Hepatocyte (in vitro differentiated cells): ENCODE data around the gene SUGP2. TPM values are rescaled to one million over a fixed set of nuclear protein-coding genes. Genes with fewer than 3 reads are reported as not detected.

Experiments
- DNase-seq: peaks from one replicate; pipeline ENCODE4 v3.0.0-alpha.2; 2016; ENCODE audit warnings: low spot score
- H2AFZ ChIP-seq: fragments of 200-600 bp; sonication (generic); 2 replicates; pipeline ENCODE4 v1.6.0; 2016; ENCODE audit warnings: antibody characterized with exemption, mild to moderate bottlenecking
- H3K27ac ChIP-seq: fragments of 200-600 bp; sonication (generic); 2 replicates; pipeline ENCODE4 v1.5.1; 2016; ENCODE audit warnings: mild to moderate bottlenecking
- H3K27me3 ChIP-seq: fragments of 200-600 bp; sonication (generic); 2 replicates; pipeline ENCODE4 v1.6.1; 2016
- H3K36me3 ChIP-seq: fragments of 200-600 bp; sonication (generic); replicated peaks from 2 replicates; pipeline ENCODE4 v1.5.1; 2016; ENCODE audit warnings: low read depth; ENCODE audit not compliant: insufficient read depth
- H3K4me1 ChIP-seq: fragments of 200-600 bp; sonication (generic); 2 replicates; pipeline ENCODE4 v1.5.1; 2016; ENCODE audit warnings: mild to moderate bottlenecking, moderate library complexity; ENCODE audit not compliant: insufficient read depth
- H3K4me2 ChIP-seq: fragments of 200-600 bp; sonication (generic); 2 replicates; pipeline ENCODE4 v1.6.0; 2016
- H3K4me3 ChIP-seq: fragments of 200-600 bp; sonication (generic); 2 replicates; pipeline ENCODE4 v1.5.1; 2016; ENCODE audit warnings: mild to moderate bottlenecking
- H3K79me2 ChIP-seq: fragments of 200-600 bp; sonication (generic); 2 replicates; pipeline ENCODE4 v1.6.0; 2017; ENCODE audit warnings: mild to moderate bottlenecking
- H3K9me2 ChIP-seq: fragments of 200-600 bp; sonication (generic); replicated peaks from 2 replicates; pipeline ENCODE4 v1.6.0; 2017; ENCODE audit warnings: mild to moderate bottlenecking; ENCODE audit not compliant: insufficient read depth
- H3K9me3 ChIP-seq: fragments of 200-600 bp; sonication (generic); 2 replicates; pipeline ENCODE4 v1.5.1; 2016; ENCODE audit warnings: low read depth, mild to moderate bottlenecking
- H4K20me1 ChIP-seq: fragments of 200-600 bp; sonication (generic); 2 replicates; pipeline ENCODE4 v1.6.0; 2016; ENCODE audit warnings: mild to moderate bottlenecking; ENCODE audit not compliant: insufficient read depth, poor library complexity, severe bottlenecking
- EZH2 ChIP-seq: fragments of 200-600 bp; sonication (generic); IDR thresholded peaks from 2 replicates; pipeline ENCODE4 v1.6.1; 2016; ENCODE audit warnings: antibody characterized with exemption, mild to moderate bottlenecking, borderline replicate concordance
- EZH2phosphoT487 ChIP-seq: fragments of 200-600 bp; sonication (generic); IDR thresholded peaks from one replicate; pipeline ENCODE4 v1.6.1; 2018; ENCODE audit warnings: antibody characterized with exemption, mild to moderate bottlenecking, low read depth, moderate library complexity; ENCODE audit not compliant: unreplicated experiment, severe bottlenecking
- WGBS: methylation state at CpG from one replicate; pipeline ENCODE4 v1.1.6; 2016; ENCODE audit warnings: low lambda C conversion rate; ENCODE audit errors: missing lambda C conversion rate; 5-methylcytosine and 5-hydroxymethylcytosine counted together
- polyA plus RNA-seq: library from polyadenylated mRNA; unstranded; fragments of >200 nt; fragmentation: Nextera tagmentation; extraction: Ambion mirVana; gene quantifications from 2 replicates; pipeline ENCODE4 v1.2.1, GENCODE V29; 2016
- total RNA-seq: library from RNA; depleted of rRNA; stranded (reverse); fragments of >200 nt; gene quantifications from 2 replicates; pipeline ENCODE4 v1.2.3, GENCODE V29; 2014
- TF ChIP-seq, protein P1 (sequence below): fragments of 200-600 bp; sonication (generic); IDR thresholded peaks from 2 replicates; pipeline ENCODE4 v1.5.1; 2016; ENCODE audit warnings: antibody characterized with exemption, mild to moderate bottlenecking; ENCODE audit not compliant: poor library complexity

Gene SUGP2
- total and polyA plus RNA-seq, 2 experiments from 2014 or later, result 36.4 to 51.0 TPM

DNA sequence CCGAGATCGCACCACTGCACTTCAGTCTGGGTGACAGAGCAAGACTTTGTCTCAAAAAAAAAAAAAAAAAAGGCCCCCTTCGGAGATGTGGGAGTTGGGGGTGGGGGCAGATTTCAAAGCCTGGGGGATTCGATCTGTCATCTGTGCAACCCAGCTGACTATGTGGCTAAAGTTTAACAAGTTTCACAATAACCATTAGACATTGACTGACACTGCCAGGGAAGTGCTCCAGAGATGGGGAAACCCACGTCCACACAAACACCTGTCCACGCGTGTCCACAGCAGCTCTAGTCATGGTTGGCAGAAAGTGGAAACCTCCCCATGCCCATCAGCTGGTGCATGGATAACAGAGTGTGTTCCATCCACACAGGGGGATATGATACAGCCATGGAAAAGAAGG, 54.7 kb downstream of the SUGP2 start:
- Histone ChIP-seq H2AFZ (no peak overlapping the region), H3K4me1 (no peaks in the 10 kb centered on the region), H3K4me3 (no peak overlapping the region), H3K79me2 (no peaks in the 10 kb centered on the region), H4K20me1 (no peaks in the 10 kb centered on the region), H3K27ac (no peak overlapping the region), H3K27me3 (no peaks in the 10 kb centered on the region), H3K9me2 (no peaks in the 10 kb centered on the region), H3K9me3 (no peaks in the 10 kb centered on the region), H3K4me2 (no peak overlapping the region), H3K36me3 (no peaks in the 10 kb centered on the region)
- TF ChIP-seq EZH2phosphoT487 (no peak), EZH2 (no peak)
- TF ChIP-seq, protein P1, sequence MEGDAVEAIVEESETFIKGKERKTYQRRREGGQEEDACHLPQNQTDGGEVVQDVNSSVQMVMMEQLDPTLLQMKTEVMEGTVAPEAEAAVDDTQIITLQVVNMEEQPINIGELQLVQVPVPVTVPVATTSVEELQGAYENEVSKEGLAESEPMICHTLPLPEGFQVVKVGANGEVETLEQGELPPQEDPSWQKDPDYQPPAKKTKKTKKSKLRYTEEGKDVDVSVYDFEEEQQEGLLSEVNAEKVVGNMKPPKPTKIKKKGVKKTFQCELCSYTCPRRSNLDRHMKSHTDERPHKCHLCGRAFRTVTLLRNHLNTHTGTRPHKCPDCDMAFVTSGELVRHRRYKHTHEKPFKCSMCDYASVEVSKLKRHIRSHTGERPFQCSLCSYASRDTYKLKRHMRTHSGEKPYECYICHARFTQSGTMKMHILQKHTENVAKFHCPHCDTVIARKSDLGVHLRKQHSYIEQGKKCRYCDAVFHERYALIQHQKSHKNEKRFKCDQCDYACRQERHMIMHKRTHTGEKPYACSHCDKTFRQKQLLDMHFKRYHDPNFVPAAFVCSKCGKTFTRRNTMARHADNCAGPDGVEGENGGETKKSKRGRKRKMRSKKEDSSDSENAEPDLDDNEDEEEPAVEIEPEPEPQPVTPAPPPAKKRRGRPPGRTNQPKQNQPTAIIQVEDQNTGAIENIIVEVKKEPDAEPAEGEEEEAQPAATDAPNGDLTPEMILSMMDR, result no peak
- no peak for DNase-seq
- WGBS, result 83% methylated on average over 7 of the region's 7 CpGs

DNA sequence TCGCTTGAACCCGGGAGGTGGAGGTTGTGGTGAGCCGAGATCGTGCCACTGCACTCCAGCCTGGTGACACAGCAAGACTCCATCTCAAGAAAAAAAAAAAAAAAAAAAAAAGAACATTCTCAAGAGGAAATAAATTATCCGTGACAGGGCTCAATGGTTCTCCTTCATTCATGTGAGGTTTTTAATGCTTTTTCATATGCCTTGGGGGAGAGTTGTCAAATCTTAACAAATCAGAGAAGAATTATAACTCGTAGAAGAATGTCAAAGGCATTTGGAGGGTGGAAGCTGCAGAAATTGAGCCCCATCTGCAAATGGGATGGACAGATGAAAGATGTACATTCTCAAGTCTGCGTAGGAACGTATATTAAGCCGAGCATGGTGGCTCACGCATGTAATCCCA, 57.4 kb downstream of the SUGP2 start:
- H4K20me1 ChIP-seq, result no peaks in the 10 kb centered on the region
- no peaks in the 10 kb centered on the region for H3K36me3 ChIP-seq
- H3K27ac ChIP-seq, result no peak overlapping the region
- no peak for DNase-seq
- no peaks in the 10 kb centered on the region for H3K4me1 ChIP-seq
- H3K9me2 ChIP-seq, result no peaks in the 10 kb centered on the region
- no peaks in the 10 kb centered on the region for H3K9me3 ChIP-seq
- H3K4me3 ChIP-seq, result no peak overlapping the region
- TF ChIP-seq EZH2 (no peak), EZH2phosphoT487 (no peak)
- no peak overlapping the region for H3K4me2 ChIP-seq
- 89% methylated on average over 9 of the region's 10 CpGs for WGBS
- no peaks in the 10 kb centered on the region for H3K79me2 ChIP-seq
- H3K27me3 ChIP-seq, result no peaks in the 10 kb centered on the region
- no peak overlapping the region for H2AFZ ChIP-seq

DNA sequence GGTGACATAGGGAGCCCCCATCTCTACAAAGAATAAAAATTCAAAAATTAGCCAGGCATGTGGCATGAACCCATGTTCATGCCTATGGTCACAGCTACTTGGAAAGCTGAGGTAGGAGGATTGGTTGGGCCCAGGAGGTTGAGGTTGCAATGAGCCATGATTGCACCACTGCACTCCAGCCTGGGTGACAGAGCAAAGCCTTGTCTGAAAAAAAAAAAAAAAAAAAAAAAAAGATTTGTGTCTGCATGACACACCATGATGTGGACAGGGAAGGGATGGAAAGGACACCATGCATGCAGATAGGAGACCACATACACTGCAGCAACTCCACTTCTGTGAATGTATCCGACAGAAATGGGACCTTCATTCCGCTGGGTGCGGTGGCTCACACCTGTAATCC, 58.3 kb downstream of the SUGP2 start:
- Histone ChIP-seq H3K36me3 (no peaks in the 10 kb centered on the region), H3K79me2 (no peaks in the 10 kb centered on the region), H2AFZ (no peak overlapping the region), H3K27me3 (no peaks in the 10 kb centered on the region), H3K4me2 (no peak overlapping the region), H3K9me3 (no peaks in the 10 kb centered on the region), H3K9me2 (no peaks in the 10 kb centered on the region), H4K20me1 (no peaks in the 10 kb centered on the region), H3K4me3 (no peak overlapping the region), H3K4me1 (no peaks in the 10 kb centered on the region), H3K27ac (no peak overlapping the region)
- DNase-seq, result no peak
- no peak for TF ChIP-seq EZH2
- TF ChIP-seq, protein P1, result no peak
- no peak for TF ChIP-seq EZH2phosphoT487
- WGBS, result 97% methylated on average over 3 of the region's 3 CpGs

DNA sequence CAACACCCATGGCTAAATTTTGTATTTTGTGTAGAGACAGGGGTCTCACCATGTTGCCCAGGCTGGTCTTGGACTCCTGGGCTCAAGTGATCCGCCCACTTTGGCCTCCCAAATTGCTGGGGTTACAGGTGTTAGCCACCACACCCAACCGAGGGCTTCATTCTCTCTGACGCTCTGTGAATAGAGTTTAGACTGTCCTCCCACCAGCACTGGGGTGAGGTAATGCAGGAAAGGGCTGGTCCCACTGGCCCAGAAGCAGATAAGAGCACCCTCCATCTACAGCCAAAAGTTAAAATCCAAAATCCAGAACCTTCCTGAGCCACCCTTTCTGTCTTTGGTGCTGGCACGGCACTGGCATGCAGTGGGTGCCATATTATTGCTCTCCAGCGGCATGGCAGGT, 60.5 kb downstream of the SUGP2 start:
- no peak for TF ChIP-seq EZH2phosphoT487
- no peak for TF ChIP-seq EZH2
- TF ChIP-seq, protein P1, result no peak
- Histone ChIP-seq H3K4me2 (no peak overlapping the region), H4K20me1 (no peaks in the 10 kb centered on the region), H3K4me1 (no peaks in the 10 kb centered on the region), H2AFZ (no peak overlapping the region), H3K36me3 (no peaks in the 10 kb centered on the region), H3K4me3 (no peak overlapping the region), H3K27me3 (no peaks in the 10 kb centered on the region), H3K9me2 (no peaks in the 10 kb centered on the region), H3K9me3 (no peaks in the 10 kb centered on the region), H3K27ac (no peak overlapping the region), H3K79me2 (no peaks in the 10 kb centered on the region)
- 93% methylated on average over 5 of the region's 5 CpGs for WGBS
- DNase-seq, result no peak
